Kidney capillary endothelial cell (primary cell): ENCODE measurements around the gene SULT4A1.
"Not testable (repeated sequence)": the region's sequence is repeated elsewhere in the genome, so short reads cannot be mapped to it uniquely, and the experiment has no call there.

Experiments used
- DNase-seq: peaks from one replicate; pipeline ENCODE4 v3.0.0-alpha.2; 2018; ENCODE audit warnings: low spot score

Gene SULT4A1

GRCh38 chr22:43862074-43862881 lies at the start of gene SULT4A1:
Gene SULT4A1 (minus strand): TSS chr22:43862513. CDS start chr22:43862382, 131 bp downstream.
- DNase-seq = no peak

- DNase-seq = no peak
These were observed 49.0 kb upstream of the SULT4A1 start for GRCh38 chr22:43911351-43911750.

- DNase-seq = no peak
These were observed 47.9 kb upstream of the SULT4A1 start for GRCh38 chr22:43910178-43910695.

GRCh38 chr22:43909708-43910107 lies 47.4 kb upstream of the SULT4A1 start:
- no peak for DNase-seq

- DNase-seq = no peak
These were observed 43.4 kb upstream of the SULT4A1 start for GRCh38 chr22:43905681-43906080.

GRCh38 chr22:43904412-43904811 lies 42.1 kb upstream of the SULT4A1 start:
- DNase-seq = not testable (repeated sequence)

GRCh38 chr22:43903033-43903432 lies 40.7 kb upstream of the SULT4A1 start:
- not testable (repeated sequence) for DNase-seq

- no peak for DNase-seq
These were observed 39.8 kb upstream of the SULT4A1 start for GRCh38 chr22:43901976-43902643.

- DNase-seq = no peak
These were observed 37.9 kb upstream of the SULT4A1 start for GRCh38 chr22:43900206-43900605.

GRCh38 chr22:43897751-43898261 lies 35.5 kb upstream of the SULT4A1 start:
- DNase-seq = no peak

- DNase-seq = no peak
These were observed 33.8 kb upstream of the SULT4A1 start for GRCh38 chr22:43895986-43896645.

GRCh38 chr22:43894122-43894521 lies 31.8 kb upstream of the SULT4A1 start:
- no peak for DNase-seq

- DNase-seq = no peak
These were observed 31.0 kb upstream of the SULT4A1 start for GRCh38 chr22:43893266-43893665.

- DNase-seq = no peak
These were observed 30.0 kb upstream of the SULT4A1 start for GRCh38 chr22:43892183-43892894.

GRCh38 chr22:43891360-43892182 lies 29.3 kb upstream of the SULT4A1 start, which contains the start of gene PNPLA5:
Gene PNPLA5 (minus strand): TSS chr22:43892013. CDS start chr22:43891880, 133 bp downstream.
- no peak for DNase-seq

GRCh38 chr22:43890901-43891331 lies 28.6 kb upstream of the SULT4A1 start:
- DNase-seq = no peak

GRCh38 chr22:43889860-43890253 lies 27.5 kb upstream of the SULT4A1 start:
- no peak for DNase-seq

- no peak for DNase-seq
These were observed 27.0 kb upstream of the SULT4A1 start for GRCh38 chr22:43889201-43889859.

GRCh38 chr22:43888740-43889139 lies 26.4 kb upstream of the SULT4A1 start:
- no peak for DNase-seq

GRCh38 chr22:43887391-43887790 lies 25.1 kb upstream of the SULT4A1 start:
- DNase-seq = no peak
